ENCODE results near the gene PODXL2.

The PODXL2 gene

GRCh38 chr3:127709320-127710060, 80.5 kb downstream of the PODXL2 start:
- no peak for DNase-seq
- TF ChIP-seq CTCF (IDR thresholded peaks at IDR 0.05; ENCODE audit: borderline replicate concordance, extremely low read depth, low read length, poor library complexity, severe bottlenecking) (no peak), EZH2 (IDR thresholded peaks at IDR 0.05; ENCODE audit: borderline replicate concordance, low read depth, low read length, severe bottlenecking) (no peak)
- Histone ChIP-seq H3K9me3 (ENCODE audit: insufficient read depth, low read length, severe bottlenecking) (no peaks in the 10 kb centered on the region), H3K4me2 (ENCODE audit: insufficient read depth, low read length) (no peak overlapping the region), H3K36me3 (ENCODE audit: insufficient read depth, low read length) (no peaks in the 10 kb centered on the region), H2AFZ (ENCODE audit: low read depth, low read length) (no peak overlapping the region), H3K79me2 (ENCODE audit: insufficient read depth, low read length) (no peaks in the 10 kb centered on the region), H3K4me3 (ENCODE audit: low read depth in 1 of 2, low read length in 2 of 2) (no peak overlapping the region), H3K4me1 (ENCODE audit: insufficient read depth, low read length) (no peaks in the 10 kb centered on the region), H3K27ac (ENCODE audit: low read length) (no peak overlapping the region), H3K27me3 (ENCODE audit: insufficient read depth, low read length, poor library complexity) (no peaks in the 10 kb centered on the region), H4K20me1 (ENCODE audit: insufficient read depth, low read length) (no peaks in the 10 kb centered on the region), H3K9ac (ENCODE audit: low read depth, low read length) (no peak overlapping the region)
- ATAC-seq (ENCODE audit: insufficient read depth, low read depth), result no peak

GRCh38 chr3:127710155-127710941, 81.4 kb downstream of the PODXL2 start:
- no peaks in the 10 kb centered on the region for H3K36me3 ChIP-seq (ENCODE audit: insufficient read depth, low read length)
- no peak overlapping the region for H3K4me3 ChIP-seq (ENCODE audit: low read depth in 1 of 2, low read length in 2 of 2)
- no peak overlapping the region for H3K27ac ChIP-seq (ENCODE audit: low read length)
- ATAC-seq (ENCODE audit: insufficient read depth, low read depth) (no peak), DNase-seq (no peak)
- no peak for TF ChIP-seq CTCF (IDR thresholded peaks at IDR 0.05; ENCODE audit: borderline replicate concordance, extremely low read depth, low read length, poor library complexity, severe bottlenecking)
- TF ChIP-seq EZH2 (IDR thresholded peaks at IDR 0.05; ENCODE audit: borderline replicate concordance, low read depth, low read length, severe bottlenecking), result no peak
- no peaks in the 10 kb centered on the region for H3K4me1 ChIP-seq (ENCODE audit: insufficient read depth, low read length)
- H3K9me3 ChIP-seq (ENCODE audit: insufficient read depth, low read length, severe bottlenecking), result no peaks in the 10 kb centered on the region
- H2AFZ ChIP-seq (ENCODE audit: low read depth, low read length), result no peak overlapping the region
- H3K9ac ChIP-seq (ENCODE audit: low read depth, low read length), result no peak overlapping the region
- no peaks in the 10 kb centered on the region for H3K79me2 ChIP-seq (ENCODE audit: insufficient read depth, low read length)
- no peaks in the 10 kb centered on the region for H4K20me1 ChIP-seq (ENCODE audit: insufficient read depth, low read length)
- H3K27me3 ChIP-seq (ENCODE audit: insufficient read depth, low read length, poor library complexity), result no peaks in the 10 kb centered on the region
- no peak overlapping the region for H3K4me2 ChIP-seq (ENCODE audit: insufficient read depth, low read length)

GRCh38 chr3:127711021-127711695, 82.2 kb downstream of the PODXL2 start:
- TF ChIP-seq CTCF (IDR thresholded peaks at IDR 0.05; ENCODE audit: borderline replicate concordance, extremely low read depth, low read length, poor library complexity, severe bottlenecking) (no peak), EZH2 (IDR thresholded peaks at IDR 0.05; ENCODE audit: borderline replicate concordance, low read depth, low read length, severe bottlenecking) (no peak)
- H3K4me2 ChIP-seq (ENCODE audit: insufficient read depth, low read length), result no peak overlapping the region
- ATAC-seq (ENCODE audit: insufficient read depth, low read depth), result no peak
- no peak overlapping the region for H3K4me3 ChIP-seq (ENCODE audit: low read depth in 1 of 2, low read length in 2 of 2)
- H3K27ac ChIP-seq (ENCODE audit: low read length), result no peak overlapping the region
- no peaks in the 10 kb centered on the region for H3K4me1 ChIP-seq (ENCODE audit: insufficient read depth, low read length)
- H3K9ac ChIP-seq (ENCODE audit: low read depth, low read length), result no peak overlapping the region
- H3K27me3 ChIP-seq (ENCODE audit: insufficient read depth, low read length, poor library complexity), result peaks cover 4% of the 10 kb centered on the region
- no peaks in the 10 kb centered on the region for H3K79me2 ChIP-seq (ENCODE audit: insufficient read depth, low read length)
- H3K9me3 ChIP-seq (ENCODE audit: insufficient read depth, low read length, severe bottlenecking), result no peaks in the 10 kb centered on the region
- no peaks in the 10 kb centered on the region for H4K20me1 ChIP-seq (ENCODE audit: insufficient read depth, low read length)
- no peak for DNase-seq
- H3K36me3 ChIP-seq (ENCODE audit: insufficient read depth, low read length), result no peaks in the 10 kb centered on the region
- H2AFZ ChIP-seq (ENCODE audit: low read depth, low read length), result no peak overlapping the region

All from DND-41 (cell line).